Measurements from ENCODE around the gene SLC41A3.

DNA sequence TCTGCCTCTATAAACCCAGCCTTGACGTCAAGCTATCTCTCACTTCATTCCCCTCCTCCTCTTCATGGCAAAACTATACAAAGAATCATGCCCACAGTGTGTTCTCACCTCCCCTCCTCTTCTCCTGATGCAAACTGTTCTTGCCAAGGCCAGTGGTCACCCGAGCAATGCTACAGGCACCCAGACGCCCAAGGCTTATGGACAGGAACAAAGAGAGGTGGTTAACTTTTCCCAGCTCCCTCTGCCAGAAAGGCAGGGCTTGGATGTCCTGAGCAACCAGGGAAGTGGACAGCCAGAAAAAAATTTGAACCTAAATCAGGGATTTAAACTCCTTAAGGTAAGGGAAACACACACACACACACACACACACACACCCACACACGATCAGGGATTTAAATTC is 5.1 kb downstream of the SLC41A3 start:
- TF ChIP-seq, protein P1, sequence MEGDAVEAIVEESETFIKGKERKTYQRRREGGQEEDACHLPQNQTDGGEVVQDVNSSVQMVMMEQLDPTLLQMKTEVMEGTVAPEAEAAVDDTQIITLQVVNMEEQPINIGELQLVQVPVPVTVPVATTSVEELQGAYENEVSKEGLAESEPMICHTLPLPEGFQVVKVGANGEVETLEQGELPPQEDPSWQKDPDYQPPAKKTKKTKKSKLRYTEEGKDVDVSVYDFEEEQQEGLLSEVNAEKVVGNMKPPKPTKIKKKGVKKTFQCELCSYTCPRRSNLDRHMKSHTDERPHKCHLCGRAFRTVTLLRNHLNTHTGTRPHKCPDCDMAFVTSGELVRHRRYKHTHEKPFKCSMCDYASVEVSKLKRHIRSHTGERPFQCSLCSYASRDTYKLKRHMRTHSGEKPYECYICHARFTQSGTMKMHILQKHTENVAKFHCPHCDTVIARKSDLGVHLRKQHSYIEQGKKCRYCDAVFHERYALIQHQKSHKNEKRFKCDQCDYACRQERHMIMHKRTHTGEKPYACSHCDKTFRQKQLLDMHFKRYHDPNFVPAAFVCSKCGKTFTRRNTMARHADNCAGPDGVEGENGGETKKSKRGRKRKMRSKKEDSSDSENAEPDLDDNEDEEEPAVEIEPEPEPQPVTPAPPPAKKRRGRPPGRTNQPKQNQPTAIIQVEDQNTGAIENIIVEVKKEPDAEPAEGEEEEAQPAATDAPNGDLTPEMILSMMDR (IDR thresholded peaks at IDR 0.05) = no peak
- no peak for TF ChIP-seq EP300 (IDR thresholded peaks at IDR 0.05)

Measured in gastroesophageal sphincter (tissue), 3 donors.